DND-41 (cell line): Measurements from ENCODE around the gene AFAP1.

ENCODE experiments used
- ATAC-seq: fragments of 200-7000 bp; cut with Tn5 transposase; 3 replicates; pipeline ENCODE4 v1.9.1; 2021; ENCODE audit warnings: low read depth; ENCODE audit not compliant: insufficient read depth
- DNase-seq: peaks from one replicate; pipeline ENCODE4 v3.0.0-alpha.2; 2020
- H2AFZ ChIP-seq: 2 replicates; pipeline ENCODE4 v1.6.0; 2012; ENCODE audit warnings: low read depth, low read length
- H3K27ac ChIP-seq: 2 replicates; pipeline ENCODE4 v1.5.1; 2012; ENCODE audit warnings: low read length, inconsistent platforms
- H3K27me3 ChIP-seq: fragments of 200-600 bp; sonication (generic); 2 replicates; pipeline ENCODE4 v1.6.0; 2012; ENCODE audit warnings: low read length, mild to moderate bottlenecking, inconsistent platforms; ENCODE audit not compliant: insufficient read depth, poor library complexity
- H3K36me3 ChIP-seq: 2 replicates; pipeline ENCODE4 v1.5.1; 2012; ENCODE audit warnings: low read length, inconsistent platforms; ENCODE audit not compliant: insufficient read depth
- H3K4me1 ChIP-seq: 2 replicates; pipeline ENCODE4 v1.5.1; 2012; ENCODE audit warnings: mild to moderate bottlenecking, low read length; ENCODE audit not compliant: insufficient read depth
- H3K4me2 ChIP-seq: 2 replicates; pipeline ENCODE4 v1.6.0; 2012; ENCODE audit warnings: mild to moderate bottlenecking, moderate library complexity, low read length, inconsistent platforms; ENCODE audit not compliant: insufficient read depth
- H3K4me3 ChIP-seq, 2 experiments: fragments of 200-600 bp in 1 of 2; shearing (Covaris generic) in 1 of 2; 2 replicates each; pipeline ENCODE4 v1.5.1; 2012 to 2016; ENCODE audit warnings: inconsistent platforms in 2 of 2, low read length in 2 of 2, mild to moderate bottlenecking in 2 of 2, low read depth in 1 of 2, moderate library complexity in 1 of 2
- H3K79me2 ChIP-seq: 2 replicates; pipeline ENCODE4 v1.6.0; 2012; ENCODE audit warnings: low read length, inconsistent platforms; ENCODE audit not compliant: insufficient read depth
- H3K9ac ChIP-seq: 2 replicates; pipeline ENCODE4 v1.6.0; 2012; ENCODE audit warnings: low read depth, mild to moderate bottlenecking, inconsistent platforms, low read length, moderate library complexity
- H3K9me3 ChIP-seq: 2 replicates; pipeline ENCODE4 v1.5.1; 2012; ENCODE audit warnings: low read length, moderate library complexity, mild to moderate bottlenecking, inconsistent platforms; ENCODE audit not compliant: insufficient read depth, severe bottlenecking
- H4K20me1 ChIP-seq: 2 replicates; pipeline ENCODE4 v1.6.0; 2012; ENCODE audit warnings: low read length; ENCODE audit not compliant: insufficient read depth
- EZH2 ChIP-seq: IDR thresholded peaks from 3 replicates; pipeline ENCODE4 v1.6.1; 2012; ENCODE audit warnings: borderline replicate concordance, low read depth, mild to moderate bottlenecking, moderate library complexity, low read length, inconsistent platforms; ENCODE audit not compliant: severe bottlenecking
- TF ChIP-seq, protein P1 (sequence below): IDR thresholded peaks from 2 replicates; pipeline ENCODE4 v1.5.1; 2012; ENCODE audit warnings: borderline replicate concordance, low read length, moderate library complexity, mild to moderate bottlenecking; ENCODE audit not compliant: poor library complexity, severe bottlenecking; ENCODE audit errors: extremely low read depth

Gene AFAP1

DNA sequence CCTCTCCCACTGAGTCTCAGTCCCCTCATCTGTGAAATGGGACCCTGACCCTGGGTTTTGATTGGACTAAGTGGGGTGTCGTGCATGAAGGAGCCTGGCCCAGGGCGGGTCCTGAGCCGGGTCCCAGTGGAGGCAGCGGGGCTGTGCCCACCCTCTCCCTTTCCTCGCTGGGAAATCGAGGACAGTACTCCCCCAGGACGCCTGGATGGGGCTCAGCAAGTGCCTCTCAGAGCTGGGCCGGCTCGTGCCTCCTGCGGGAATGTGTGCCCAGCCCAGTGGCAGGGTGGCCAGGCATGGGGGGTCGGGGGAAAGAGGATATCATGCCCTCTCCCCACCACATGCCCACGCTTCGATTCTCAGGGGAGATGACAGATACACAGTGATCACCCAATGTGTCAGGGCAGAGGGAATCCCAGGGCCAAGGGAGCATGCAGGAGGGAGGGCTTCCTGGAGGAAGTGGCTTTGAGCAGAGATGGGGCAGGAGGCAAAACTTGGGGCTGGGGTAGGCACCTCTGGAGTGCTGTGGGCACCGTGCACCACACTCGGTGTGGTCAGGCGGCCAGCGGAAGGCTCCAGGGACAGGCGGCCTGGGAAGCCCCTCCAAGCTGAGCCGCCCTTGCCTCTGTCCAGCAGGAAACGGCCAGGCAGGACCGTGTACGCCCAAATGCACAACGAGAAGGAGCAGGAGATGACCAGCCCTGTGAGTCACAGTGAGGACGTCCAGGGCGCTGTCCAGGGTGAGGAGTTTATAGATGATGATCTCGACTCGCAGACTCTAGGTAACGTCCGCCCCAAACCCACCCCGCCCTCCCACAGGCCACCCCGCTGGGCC, 203.0 kb downstream of the AFAP1 start:
- Histone ChIP-seq H3K27me3 (no peaks in the 10 kb centered on the region), H3K4me1 (peaks cover 6% of the 10 kb centered on the region; the same call in 1 of the 2 replicates), H4K20me1 (peaks cover 4% of the 10 kb centered on the region; the same call in 1 of the 2 replicates), H3K36me3 (no peaks in the 10 kb centered on the region), H3K79me2 (no peaks in the 10 kb centered on the region), H3K9ac (no peak overlapping the region), H3K27ac (no peak overlapping the region), H3K9me3 (no peaks in the 10 kb centered on the region), H2AFZ (no peak overlapping the region), H3K4me2 (no peak overlapping the region), H3K4me3 (no peak overlapping the region)
- no peak for ATAC-seq
- no peak for DNase-seq
- TF ChIP-seq EZH2, result no peak
- TF ChIP-seq, protein P1, sequence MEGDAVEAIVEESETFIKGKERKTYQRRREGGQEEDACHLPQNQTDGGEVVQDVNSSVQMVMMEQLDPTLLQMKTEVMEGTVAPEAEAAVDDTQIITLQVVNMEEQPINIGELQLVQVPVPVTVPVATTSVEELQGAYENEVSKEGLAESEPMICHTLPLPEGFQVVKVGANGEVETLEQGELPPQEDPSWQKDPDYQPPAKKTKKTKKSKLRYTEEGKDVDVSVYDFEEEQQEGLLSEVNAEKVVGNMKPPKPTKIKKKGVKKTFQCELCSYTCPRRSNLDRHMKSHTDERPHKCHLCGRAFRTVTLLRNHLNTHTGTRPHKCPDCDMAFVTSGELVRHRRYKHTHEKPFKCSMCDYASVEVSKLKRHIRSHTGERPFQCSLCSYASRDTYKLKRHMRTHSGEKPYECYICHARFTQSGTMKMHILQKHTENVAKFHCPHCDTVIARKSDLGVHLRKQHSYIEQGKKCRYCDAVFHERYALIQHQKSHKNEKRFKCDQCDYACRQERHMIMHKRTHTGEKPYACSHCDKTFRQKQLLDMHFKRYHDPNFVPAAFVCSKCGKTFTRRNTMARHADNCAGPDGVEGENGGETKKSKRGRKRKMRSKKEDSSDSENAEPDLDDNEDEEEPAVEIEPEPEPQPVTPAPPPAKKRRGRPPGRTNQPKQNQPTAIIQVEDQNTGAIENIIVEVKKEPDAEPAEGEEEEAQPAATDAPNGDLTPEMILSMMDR, result no peak

DNA sequence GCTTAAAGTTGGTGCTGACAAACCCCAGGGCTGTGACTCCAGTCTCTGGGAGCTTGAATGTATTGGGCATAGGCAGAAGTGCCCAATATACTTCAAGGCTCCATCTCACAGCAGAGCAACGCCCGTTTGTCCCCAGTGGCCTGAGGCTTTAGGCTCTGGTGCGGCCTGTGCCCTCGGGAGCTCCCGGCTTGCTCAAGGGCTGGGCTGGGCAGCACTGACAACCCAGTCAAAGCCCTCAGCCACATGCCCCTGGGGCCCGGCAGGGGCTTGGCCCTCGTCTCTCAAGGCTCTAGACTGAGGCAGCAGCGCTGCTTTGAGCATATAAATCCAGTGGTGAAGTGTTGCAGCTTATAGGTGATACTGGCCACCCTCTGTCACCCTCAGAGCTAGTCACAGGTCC, 203.7 kb downstream of the AFAP1 start:
- H3K4me2 ChIP-seq, result no peak overlapping the region
- no peaks in the 10 kb centered on the region for H3K27me3 ChIP-seq

DNA sequence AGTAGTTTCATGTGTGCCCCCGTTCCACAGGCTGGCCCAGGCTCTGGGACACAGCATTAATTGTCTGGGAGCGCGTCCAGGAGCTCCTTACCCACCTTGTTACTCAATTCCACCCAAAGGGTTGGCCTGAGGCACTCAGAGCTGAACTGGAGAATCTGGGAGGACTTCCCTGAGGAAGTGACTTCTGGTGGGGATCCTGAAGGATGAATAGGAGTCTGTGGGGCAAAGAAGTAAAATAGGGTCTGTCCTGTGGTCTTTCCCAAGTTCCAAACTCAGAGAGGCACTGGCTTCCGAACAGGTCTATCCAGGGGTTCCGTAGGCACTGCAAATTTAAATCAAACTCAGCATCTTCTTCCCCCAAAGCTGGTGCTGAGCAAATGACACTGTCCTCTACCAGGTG, 204.3 kb downstream of the AFAP1 start:
- Histone ChIP-seq H3K27ac (no peak overlapping the region), H3K9ac (no peak overlapping the region), H3K4me1 (peaks cover 6% of the 10 kb centered on the region; the same call in 1 of the 2 replicates), H3K4me2 (no peak overlapping the region), H3K79me2 (no peaks in the 10 kb centered on the region), H3K9me3 (no peaks in the 10 kb centered on the region), H3K36me3 (no peaks in the 10 kb centered on the region), H2AFZ (no peak overlapping the region), H3K27me3 (no peaks in the 10 kb centered on the region), H3K4me3 (no peak overlapping the region), H4K20me1 (peaks cover 4% of the 10 kb centered on the region; the same call in 1 of the 2 replicates)
- TF ChIP-seq, protein P1, result no peak
- TF ChIP-seq EZH2, result no peak
- no peak for ATAC-seq
- DNase-seq, result no peak

More for the DNA sequence above, 203.7 kb downstream of the AFAP1 start:
- DNase-seq, result no peak
- H3K27ac ChIP-seq, result no peak overlapping the region
- peaks cover 4% of the 10 kb centered on the region; the same call in 1 of the 2 replicates for H4K20me1 ChIP-seq
- H3K79me2 ChIP-seq, result no peaks in the 10 kb centered on the region
- H3K9me3 ChIP-seq, result no peaks in the 10 kb centered on the region
- TF ChIP-seq EZH2, result no peak
- TF ChIP-seq, protein P1, result no peak
- no peaks in the 10 kb centered on the region for H3K36me3 ChIP-seq
- no peak overlapping the region for H3K4me3 ChIP-seq
- H3K9ac ChIP-seq, result no peak overlapping the region
- peaks cover 6% of the 10 kb centered on the region; the same call in 1 of the 2 replicates for H3K4me1 ChIP-seq
- H2AFZ ChIP-seq, result no peak overlapping the region
- no peak for ATAC-seq
